CD4-positive, alpha-beta memory T cell (primary cell): ENCODE data around the gene ZNF726. TPM values are rescaled to one million over a fixed set of nuclear protein-coding genes. Genes with fewer than 3 reads are reported as not detected.
A peak's percentile ranks its signal among the peaks of the same experiment; 100 is the strongest.
"Not testable (repeated sequence)": the region's sequence is repeated elsewhere in the genome, so short reads cannot be mapped to it uniquely, and the experiment has no call there.

Experiments used
- CTCF ChIA-PET: fragments of 350-600 bp; sonication (Branson Sonifier 250); formaldehyde crosslinking; loops from one replicate; lab custom pipeline; 2021; ENCODE audit warnings: inconsistent platforms; ENCODE audit not compliant: partially characterized antibody; lab: Charles Lee
- POLR2A ChIA-PET: fragments of 350-600 bp; sonication (Branson Sonifier 250); formaldehyde crosslinking; loops from one replicate; lab custom pipeline; 2021; ENCODE audit not compliant: partially characterized antibody; lab: Charles Lee
- DNase-seq, 5 donors: peaks; one replicate each; pipeline versions ENCODE4 v3.0.0 to v3.0.0-alpha.2; 2020 to 2022; ENCODE audit warnings: mixed read lengths in 1 of 5
- H3K27ac ChIP-seq: one replicate; pipeline ENCODE4 v1.7.0; 2013; ENCODE audit warnings: low read depth, low read length
- H3K27me3 ChIP-seq: 2 replicates; pipeline ENCODE4 v1.7.0; 2013; ENCODE audit warnings: mild to moderate bottlenecking, low read length, moderate library complexity; ENCODE audit not compliant: insufficient read depth
- H3K36me3 ChIP-seq: 2 replicates; pipeline ENCODE4 v1.7.0; 2013; ENCODE audit warnings: mild to moderate bottlenecking, low read length, moderate library complexity; ENCODE audit not compliant: insufficient read depth
- H3K4me1 ChIP-seq: 2 replicates; pipeline ENCODE4 v1.7.0; 2013; ENCODE audit warnings: mild to moderate bottlenecking, low read length, moderate library complexity; ENCODE audit not compliant: insufficient read depth
- H3K4me3 ChIP-seq, 2 donors: one replicate each; pipeline ENCODE4 v1.7.0; 2013; ENCODE audit warnings: low read length in 2 of 2, mild to moderate bottlenecking in 1 of 2
- H3K9me3 ChIP-seq, 2 donors: one replicate each; pipeline ENCODE4 v1.7.0; 2013; ENCODE audit warnings: low read length in 2 of 2, control low read depth in 1 of 2; ENCODE audit not compliant: control insufficient read depth in 1 of 2
- H3K27ac Mint-ChIP-seq, 7 donors: one replicate each; pipeline ENCODE4 v1.8.0; 2020 to 2021; ENCODE audit warnings: mixed read lengths in 7 of 7, mild to moderate bottlenecking in 6 of 7, inconsistent platforms in 3 of 7, moderate library complexity in 3 of 7
- H3K27me3 Mint-ChIP-seq, 2 donors: one replicate each; pipeline ENCODE4 v1.8.0; 2020 to 2021; ENCODE audit warnings: mixed read lengths in 2 of 2
- H3K36me3 Mint-ChIP-seq, 2 donors: one replicate each; pipeline ENCODE4 v1.8.0; 2020 to 2021; ENCODE audit warnings: mixed read lengths in 2 of 2, inconsistent platforms in 1 of 2, mild to moderate bottlenecking in 1 of 2
- H3K4me1 Mint-ChIP-seq, 4 donors: one replicate each; pipeline ENCODE4 v1.8.0; 2020 to 2021; ENCODE audit warnings: mixed read lengths in 4 of 4, mild to moderate bottlenecking in 1 of 4
- H3K4me3 Mint-ChIP-seq, 8 donors: one replicate each; pipeline ENCODE4 v1.8.0; 2020 to 2021; ENCODE audit warnings: mixed read lengths in 8 of 8, mild to moderate bottlenecking in 7 of 8, moderate library complexity in 6 of 8, inconsistent platforms in 3 of 8
- H3K9me3 Mint-ChIP-seq, 8 donors: one replicate each; pipeline ENCODE4 v1.8.0; 2020 to 2021; ENCODE audit warnings: mixed read lengths in 8 of 8, mild to moderate bottlenecking in 5 of 8, inconsistent platforms in 3 of 8, moderate library complexity in 1 of 8
- intact Hi-C: fragments of 100-400 bp; cut with micrococcal nuclease; formaldehyde crosslinking; loops from one replicate; pipeline ENCODE4 v1.15.1; 2023
- polyA plus RNA-seq, 2 donors: library from polyadenylated mRNA; unstranded; fragments of 300-500 nt; fragmentation: Illumina TruSeq; gene quantifications; one replicate each; pipeline ENCODE4 v1.2.3, GENCODE V29; 2021
- total RNA-seq, 2 experiments: library from RNA; stranded (reverse); gene quantifications; one replicate each; pipeline ENCODE4 v1.2.3, GENCODE V29; 2021

Gene ZNF726
- 1 to 10 TPM; 3.0 to 3.3 TPM for total RNA-seq
- 1 to 10 TPM; 1.1 to 1.5 TPM for polyA plus RNA-seq

DNA sequence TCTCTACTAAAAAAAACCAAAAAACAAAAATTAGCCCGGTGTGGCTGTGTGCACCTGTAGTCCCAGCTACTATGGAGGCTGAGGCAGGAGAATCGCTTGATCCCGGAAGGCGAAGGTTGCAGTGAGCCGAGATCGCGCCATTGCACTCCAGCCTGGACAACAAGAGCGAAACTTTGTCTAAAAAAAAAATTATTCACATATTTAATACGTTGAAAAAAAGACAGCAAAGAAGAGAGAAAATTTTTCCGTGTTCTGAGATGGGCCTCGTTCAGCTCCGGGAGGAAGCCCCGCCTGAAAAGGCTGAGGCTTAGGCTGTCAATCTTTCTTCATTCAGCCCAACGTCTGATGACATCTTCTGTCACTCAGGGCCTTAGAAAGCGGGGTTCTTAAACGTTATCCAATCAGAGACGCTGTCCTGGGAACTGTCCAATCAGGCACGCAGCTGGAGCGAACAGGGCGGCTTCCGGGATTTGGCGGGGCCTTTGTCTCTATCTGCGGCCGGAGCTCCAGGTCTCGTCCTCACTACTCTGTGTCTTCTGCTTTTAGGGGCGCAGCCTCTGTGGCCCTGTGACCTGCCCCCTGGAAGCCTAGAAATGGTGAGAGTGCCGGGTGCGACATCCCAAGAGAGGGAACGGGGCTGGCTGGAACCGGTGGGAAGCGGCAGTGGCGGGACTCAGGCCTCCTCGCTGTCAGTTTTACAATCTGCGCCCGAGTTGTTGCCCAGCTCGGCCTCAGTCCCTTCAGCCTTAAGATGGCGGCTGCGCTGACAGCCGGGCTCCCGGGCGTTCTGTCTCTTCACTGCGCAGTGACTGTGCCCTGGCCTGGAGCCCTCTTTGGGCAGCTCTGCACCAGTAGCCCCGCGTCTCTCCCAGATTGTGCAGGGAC lies at the start of gene ZNF726:
Gene ZNF726, plus strand, starts transcription at position 485 of the 885 bp plus-strand sequence. Its CDS starts 109 bp downstream, at position 594.
- ChIA-PET POLR2A (interaction anchor here (0.8 to 2.1 kb wide), 10 partner anchors 77 to 665 kb away, joined by 3 to 16 read pairs (median 7); partner anchors contain the start of genes ZNF254, ZNF675, ZNF681 and ZNF724), CTCF (interaction anchor here (0.9 to 1.2 kb wide), 2 partner anchors 77 to 115 kb away, joined by 4 to 6 read pairs; no protein-coding TSS in a partner anchor)
- H3K27ac Mint-ChIP-seq, result peak within 1 kb of the TSS; percentile 90 to 96 (median 91)
- H3K4me3 ChIP-seq, result peak within 1 kb of the TSS; percentile 53 to 59
- H3K27ac ChIP-seq, result peak within 1 kb of the TSS; percentile 53
- no peaks in the 10 kb centered on the region for H3K4me1 ChIP-seq
- peak within 1 kb of the TSS; percentile 93 to 97 (median 95) for H3K4me3 Mint-ChIP-seq
- DNase-seq, result peak; percentile 88 to 92 (median 89)
- no peaks in the 10 kb centered on the region for H3K36me3 ChIP-seq
- H3K4me1 Mint-ChIP-seq, result peaks cover 6 to 24% (median 15%) of the 10 kb centered on the region in 4 donors
- peaks cover 0 to 1% (median 0%) of the 10 kb centered on the region in 8 donors for H3K9me3 Mint-ChIP-seq
- no peaks in the 10 kb centered on the region for H3K9me3 ChIP-seq
- intact Hi-C loops, result loop anchor here (1.0 to 10.0 kb wide), 5 partner anchors 119 to 660 kb away; partner anchors contain the start of genes ZNF675, ZNF681, ZNF724 and ZNF91
- H3K36me3 Mint-ChIP-seq, result peaks cover 0 to 5% of the 10 kb centered on the region in 2 donors
- no peaks in the 10 kb centered on the region for H3K27me3 ChIP-seq
- no peaks in the 10 kb centered on the region for H3K27me3 Mint-ChIP-seq

DNA sequence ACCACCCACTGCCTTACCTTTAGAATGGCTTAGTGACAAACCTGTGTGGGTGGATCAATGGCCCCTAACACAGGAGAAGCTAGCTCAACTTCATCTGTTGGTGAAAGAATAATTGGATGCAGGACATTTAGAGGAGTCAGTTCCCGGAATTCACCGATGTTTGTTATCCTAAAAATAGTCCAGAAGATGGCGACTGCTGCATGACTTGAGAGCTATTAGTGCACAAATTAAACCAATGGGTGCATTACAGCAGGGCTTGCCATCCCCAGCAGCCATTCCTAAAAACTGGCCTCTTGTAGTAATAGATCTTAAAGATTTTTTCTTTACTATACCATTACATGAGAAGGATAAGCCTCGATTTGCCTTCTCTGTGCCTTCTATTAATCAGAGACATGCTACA lies 46.8 kb upstream of the ZNF726 start:
- ChIA-PET CTCF (no interaction called here), POLR2A (no interaction called here)
- no peaks in the 10 kb centered on the region for H3K36me3 ChIP-seq
- no peaks in the 10 kb centered on the region for H3K4me1 Mint-ChIP-seq
- no peak overlapping the region for H3K4me3 Mint-ChIP-seq
- H3K4me3 ChIP-seq, result no peak overlapping the region
- intact Hi-C loops, result no loop called here
- H3K9me3 ChIP-seq, result no peaks in the 10 kb centered on the region
- H3K27ac Mint-ChIP-seq, result no peak overlapping the region
- H3K4me1 ChIP-seq, result no peaks in the 10 kb centered on the region
- no peak overlapping the region for H3K27ac ChIP-seq
- peaks cover 0 to 9% (median 2%) of the 10 kb centered on the region in 8 donors for H3K9me3 Mint-ChIP-seq
- peaks cover 0 to 8% of the 10 kb centered on the region in 2 donors for H3K36me3 Mint-ChIP-seq
- peaks cover 0 to 1% of the 10 kb centered on the region in 2 donors for H3K27me3 Mint-ChIP-seq
- no peaks in the 10 kb centered on the region for H3K27me3 ChIP-seq
- DNase-seq, result no peak

DNA sequence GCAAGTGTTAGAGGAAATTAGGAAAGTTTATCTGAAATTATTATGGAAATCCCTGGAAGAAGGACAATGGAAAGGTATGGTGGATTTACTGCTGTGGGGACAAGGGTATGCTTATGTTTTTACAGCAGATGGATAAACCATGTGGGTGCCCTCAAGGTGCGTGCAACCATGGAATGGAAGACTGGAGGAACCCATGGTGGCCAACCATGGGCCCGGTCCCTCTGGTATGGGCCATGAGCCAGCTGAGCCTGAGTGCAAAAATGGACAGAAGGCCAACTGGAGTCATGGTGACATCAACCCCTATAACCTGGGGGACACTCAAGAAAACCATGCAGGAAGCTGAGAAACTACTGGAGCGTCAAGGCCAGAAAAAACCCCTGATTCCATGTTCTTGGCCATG lies 46.1 kb upstream of the ZNF726 start:
- Histone ChIP-seq H3K9me3 (no peaks in the 10 kb centered on the region), H3K27me3 (no peaks in the 10 kb centered on the region), H3K27ac (no peak overlapping the region), H3K4me3 (no peak overlapping the region), H3K4me1 (no peaks in the 10 kb centered on the region), H3K36me3 (no peaks in the 10 kb centered on the region)
- Mint-ChIP-seq H3K4me3 (no peak overlapping the region), H3K4me1 (no peaks in the 10 kb centered on the region), H3K9me3 (peaks cover 0 to 9% (median 2%) of the 10 kb centered on the region in 8 donors), H3K27me3 (peaks cover 0 to 1% of the 10 kb centered on the region in 2 donors), H3K27ac (no peak overlapping the region), H3K36me3 (peaks cover 0 to 8% of the 10 kb centered on the region in 2 donors)
- no peak for DNase-seq
- ChIA-PET CTCF (no interaction called here), POLR2A (no interaction called here)
- intact Hi-C loops, result no loop called here

DNA sequence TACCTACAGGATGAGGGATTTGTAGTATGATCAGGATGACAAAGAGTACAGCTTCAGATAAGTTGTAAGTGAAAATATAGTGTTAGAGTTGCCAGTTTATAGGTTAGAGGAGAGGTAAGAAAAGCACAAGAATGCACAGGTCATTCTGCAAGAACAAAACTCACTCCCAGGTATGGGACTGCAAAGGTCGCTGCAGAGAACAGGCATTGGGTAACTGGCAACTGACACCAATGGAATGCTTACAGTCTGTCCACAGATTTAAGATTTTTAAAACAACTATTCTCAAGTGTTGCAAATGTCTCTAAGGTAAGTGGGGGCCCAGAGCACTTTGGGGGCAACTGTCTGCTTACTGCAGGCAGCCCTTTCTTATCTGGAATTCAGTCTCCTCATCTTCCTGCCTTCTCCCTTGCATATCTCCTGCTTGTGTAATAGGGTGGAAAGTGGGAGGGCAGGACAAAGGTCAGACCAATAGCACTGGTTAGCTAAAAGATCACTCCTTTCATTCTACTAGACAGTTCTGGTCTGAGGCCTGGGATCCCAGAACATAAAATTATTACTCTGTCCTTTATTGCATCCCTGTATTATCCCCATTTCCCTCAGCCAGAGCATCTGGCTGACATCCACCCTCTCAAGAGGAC lies 42.3 kb upstream of the ZNF726 start:
- H3K9me3 Mint-ChIP-seq, result peaks cover 0 to 10% (median 6%) of the 10 kb centered on the region in 8 donors
- Histone ChIP-seq H3K9me3 (no peaks in the 10 kb centered on the region), H3K4me1 (no peaks in the 10 kb centered on the region), H3K27me3 (no peaks in the 10 kb centered on the region), H3K36me3 (no peaks in the 10 kb centered on the region), H3K27ac (no peak overlapping the region), H3K4me3 (no peak overlapping the region)
- H3K27me3 Mint-ChIP-seq, result peaks cover 4 to 10% of the 10 kb centered on the region in 2 donors
- DNase-seq, result no peak
- ChIA-PET CTCF (no interaction called here), POLR2A (no interaction called here)
- peaks cover 0 to 8% of the 10 kb centered on the region in 2 donors for H3K36me3 Mint-ChIP-seq
- intact Hi-C loops, result no loop called here
- no peaks in the 10 kb centered on the region for H3K4me1 Mint-ChIP-seq
- no peak overlapping the region for H3K4me3 Mint-ChIP-seq
- peak overlapping the region in 1 of 7 donors; percentile 3 for H3K27ac Mint-ChIP-seq

DNA sequence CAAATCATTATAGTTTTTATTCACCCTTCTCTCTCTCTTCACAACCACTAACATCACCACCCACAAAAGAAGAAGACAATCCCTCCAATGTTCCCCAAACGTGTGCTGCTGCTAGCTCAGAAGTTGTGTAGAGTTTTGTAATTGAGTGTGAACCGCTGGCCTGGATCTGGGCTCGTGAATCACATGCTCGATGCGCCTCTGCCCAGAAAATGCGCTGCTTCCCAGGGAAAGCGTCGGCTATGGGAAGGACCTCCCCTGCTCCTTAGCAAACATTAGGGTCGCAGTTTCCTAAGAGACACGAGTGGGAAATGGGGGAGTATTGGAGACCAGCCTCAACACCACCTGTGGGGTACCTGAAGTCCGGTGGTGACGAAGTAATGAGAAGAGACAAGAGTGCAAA lies 38.4 kb upstream of the ZNF726 start:
- Mint-ChIP-seq H3K4me1 (no peaks in the 10 kb centered on the region), H3K4me3 (no peak overlapping the region), H3K9me3 (peaks cover 3 to 24% (median 9%) of the 10 kb centered on the region in 8 donors), H3K27me3 (peaks cover 15 to 18% of the 10 kb centered on the region in 2 donors), H3K36me3 (no peaks in the 10 kb centered on the region), H3K27ac (no peak overlapping the region)
- Histone ChIP-seq H3K4me1 (no peaks in the 10 kb centered on the region), H3K4me3 (no peak overlapping the region), H3K27ac (no peak overlapping the region), H3K27me3 (no peaks in the 10 kb centered on the region), H3K36me3 (no peaks in the 10 kb centered on the region), H3K9me3 (no peaks in the 10 kb centered on the region)
- POLR2A ChIA-PET, result no interaction called here
- intact Hi-C loops, result no loop called here
- CTCF ChIA-PET, result no interaction called here
- no peak for DNase-seq

DNA sequence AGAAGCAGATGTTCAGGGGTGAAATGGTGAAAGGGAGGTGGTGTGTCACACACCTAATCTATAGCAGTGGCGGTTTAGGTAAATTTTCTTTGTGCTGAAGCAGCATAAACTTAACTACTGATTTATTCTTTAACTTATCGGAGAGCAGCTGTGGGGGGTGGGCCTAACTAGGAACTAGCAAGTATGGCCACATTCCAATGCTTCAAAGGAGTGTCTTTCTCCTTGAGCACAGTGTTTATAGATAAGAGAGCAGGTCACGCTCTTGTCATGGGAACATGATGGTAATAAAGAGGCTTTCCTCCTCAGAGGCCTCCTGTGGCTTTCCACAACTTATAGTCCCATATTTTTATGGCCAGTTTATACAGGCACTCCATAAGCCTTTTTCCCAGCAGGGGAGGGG lies 37.9 kb upstream of the ZNF726 start:
- intact Hi-C loops, H3K4me1 Mint-ChIP-seq, H3K27me3 ChIP-seq, H3K27ac ChIP-seq, CTCF ChIA-PET, POLR2A ChIA-PET, H3K36me3 ChIP-seq, H3K36me3 Mint-ChIP-seq, H3K4me3 Mint-ChIP-seq, H3K4me3 ChIP-seq, H3K4me1 ChIP-seq, H3K27ac Mint-ChIP-seq, H3K9me3 ChIP-seq, DNase-seq: not testable (repeated sequence)
- peaks cover 15 to 18% of the 10 kb centered on the region in 2 donors for H3K27me3 Mint-ChIP-seq
- peaks cover 3 to 24% (median 8%) of the 10 kb centered on the region in 8 donors for H3K9me3 Mint-ChIP-seq

DNA sequence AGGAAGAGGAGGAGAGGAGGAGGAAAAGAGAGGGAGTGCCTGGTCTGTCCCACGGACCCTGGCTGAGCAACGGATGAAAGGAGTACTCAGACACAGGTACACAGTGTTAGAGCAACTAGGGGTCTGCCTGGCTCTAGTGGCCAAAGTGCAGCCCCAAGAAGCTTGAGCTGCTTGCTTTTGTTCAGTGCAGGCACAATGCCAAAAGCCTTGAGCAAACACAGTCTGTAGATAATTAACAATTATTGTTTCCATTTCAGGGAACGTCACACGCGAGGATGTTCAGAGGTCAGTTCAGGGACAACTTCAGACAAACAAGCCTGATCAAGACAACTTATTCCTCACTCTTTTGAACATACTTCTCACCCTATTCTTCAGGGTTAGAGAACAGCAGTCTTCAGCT lies 32.2 kb upstream of the ZNF726 start:
- DNase-seq, result peak in 1 of 5 donors; percentile 0
- Mint-ChIP-seq H3K36me3 (no peaks in the 10 kb centered on the region), H3K4me3 (no peak overlapping the region), H3K4me1 (no peaks in the 10 kb centered on the region), H3K9me3 (peaks cover 0 to 19% (median 7%) of the 10 kb centered on the region in 8 donors), H3K27ac (no peak overlapping the region), H3K27me3 (peaks cover 5 to 13% of the 10 kb centered on the region in 2 donors)
- Histone ChIP-seq H3K27me3 (no peaks in the 10 kb centered on the region), H3K9me3 (no peaks in the 10 kb centered on the region), H3K4me1 (no peaks in the 10 kb centered on the region), H3K27ac (no peak overlapping the region), H3K4me3 (no peak overlapping the region), H3K36me3 (no peaks in the 10 kb centered on the region)
- ChIA-PET CTCF (interaction anchor here (0.6 kb wide), 1 partner anchor 42 kb away, joined by 3 read pairs; no protein-coding TSS in a partner anchor), POLR2A (no interaction called here)
- intact Hi-C loops, result no loop called here
